HG03025 (cell line): ENCODE data around the gene DUSP12.

Experiments used
- ATAC-seq: cut with Tn5 transposase; IDR thresholded peaks from one replicate; pipeline ENCODE4 v1.9.1; 2021; ENCODE audit warnings: mild to moderate bottlenecking, moderate library complexity; ENCODE audit not compliant: unreplicated experiment, low FRiP score

DUSP12 gene

DNA sequence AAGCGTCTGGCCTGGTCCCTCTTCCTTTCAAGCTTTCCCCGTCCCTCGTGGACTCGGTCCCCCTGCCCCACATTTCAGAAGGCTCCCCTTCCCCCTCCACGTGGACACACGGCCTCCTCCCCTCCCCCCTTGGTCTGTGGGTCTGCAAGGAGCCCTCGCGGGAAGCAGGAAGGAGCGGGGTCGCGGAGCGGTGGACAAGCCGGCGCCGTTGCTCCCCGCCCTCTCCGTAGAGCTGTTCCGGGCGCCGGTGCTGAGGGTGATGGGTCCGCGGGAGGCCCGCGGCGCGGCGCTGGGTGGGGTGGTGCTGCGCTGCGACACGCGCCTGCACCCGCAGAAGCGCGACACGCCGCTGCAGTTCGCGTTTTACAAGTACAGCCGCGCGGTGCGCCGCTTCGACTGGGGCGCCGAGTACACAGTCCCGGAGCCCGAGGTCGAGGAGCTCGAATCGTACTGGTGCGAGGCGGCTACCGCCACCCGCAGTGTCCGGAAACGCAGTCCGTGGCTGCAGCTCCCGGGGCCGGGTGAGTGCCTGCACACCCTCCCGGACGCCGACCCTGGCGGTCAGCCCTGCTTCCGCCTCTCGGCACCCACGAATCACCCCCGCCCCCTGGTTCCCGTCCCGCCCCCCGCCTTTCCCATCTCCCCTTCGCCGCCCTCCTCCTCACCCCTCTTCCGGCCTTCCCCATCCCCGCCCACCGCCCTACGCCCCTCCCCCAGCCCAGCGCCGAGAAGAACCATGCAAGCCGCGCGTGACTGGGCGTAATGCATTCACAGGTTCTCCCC is 22.9 kb upstream of the DUSP12 start:
- peak; percentile 48 for ATAC-seq

DNA sequence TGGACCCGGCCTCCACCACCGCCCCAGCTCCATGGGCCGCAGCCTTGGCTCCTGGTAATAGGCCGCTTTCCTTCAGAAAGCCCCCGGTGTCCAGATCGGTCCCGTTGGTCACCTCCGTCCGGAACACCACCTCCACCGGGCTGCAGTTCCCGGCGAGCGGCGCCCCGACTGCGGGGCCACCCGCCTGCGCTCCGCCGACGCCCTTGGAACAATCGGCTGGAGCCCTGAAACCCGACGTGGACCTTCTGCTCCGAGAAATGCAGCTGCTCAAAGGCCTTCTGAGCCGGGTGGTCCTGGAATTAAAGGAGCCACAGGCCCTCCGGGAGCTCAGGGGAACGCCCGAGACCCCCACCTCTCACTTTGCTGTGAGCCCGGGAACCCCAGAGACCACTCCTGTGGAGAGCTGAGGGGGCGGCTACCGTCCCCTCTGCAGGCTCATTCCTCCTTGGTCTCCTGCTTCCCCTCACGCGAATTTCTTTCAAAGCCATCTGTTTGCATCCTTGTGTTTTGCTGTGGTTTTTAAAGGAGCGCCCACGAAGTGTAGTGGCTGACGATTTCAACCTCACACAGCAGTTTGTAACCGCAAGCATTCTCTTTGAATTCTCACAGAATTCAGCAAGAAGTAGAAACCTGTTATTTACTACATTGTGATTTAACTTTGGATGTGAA is 22.2 kb upstream of the DUSP12 start:
- ATAC-seq, result peak; percentile 16

DNA sequence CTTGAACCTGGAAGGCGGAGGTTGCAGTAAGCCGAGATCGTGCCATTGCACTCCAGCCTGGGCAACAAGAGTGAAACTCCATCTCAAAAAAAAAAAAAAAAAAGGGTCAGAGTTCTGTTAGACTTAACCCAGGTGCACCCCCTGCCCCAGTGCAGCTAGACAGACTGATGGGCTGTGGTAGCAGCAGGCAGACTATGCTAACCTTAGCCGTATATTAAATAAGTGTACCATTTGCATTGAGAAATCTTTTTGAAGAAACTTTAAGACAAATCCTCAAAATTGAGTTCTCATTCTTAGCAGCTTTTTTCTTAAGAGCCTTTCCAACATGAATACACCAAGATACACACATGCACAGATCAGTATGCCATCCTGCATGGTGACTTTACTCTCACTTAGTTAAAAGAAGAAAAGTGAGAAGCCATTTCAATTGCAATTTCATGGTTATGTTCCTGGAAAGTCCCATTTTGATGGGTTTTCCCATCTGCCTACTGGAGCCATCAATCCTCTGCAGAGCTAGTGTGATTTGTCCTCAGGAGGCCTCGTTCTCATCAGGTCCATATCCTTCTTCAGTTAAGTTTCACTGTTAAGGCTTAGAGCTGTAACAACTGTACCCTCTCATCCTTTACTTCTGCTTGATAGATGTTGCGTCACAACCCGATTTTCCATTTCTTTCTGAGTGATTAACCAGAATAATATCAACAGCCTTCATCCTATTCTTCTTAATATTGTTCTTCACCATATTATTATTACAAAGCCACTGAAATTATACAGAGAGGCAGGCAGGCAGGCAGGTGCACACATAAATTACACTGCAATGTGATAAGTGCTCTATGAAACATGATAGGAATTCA is 21.0 kb upstream of the DUSP12 start:
- ATAC-seq, result no peak

DNA sequence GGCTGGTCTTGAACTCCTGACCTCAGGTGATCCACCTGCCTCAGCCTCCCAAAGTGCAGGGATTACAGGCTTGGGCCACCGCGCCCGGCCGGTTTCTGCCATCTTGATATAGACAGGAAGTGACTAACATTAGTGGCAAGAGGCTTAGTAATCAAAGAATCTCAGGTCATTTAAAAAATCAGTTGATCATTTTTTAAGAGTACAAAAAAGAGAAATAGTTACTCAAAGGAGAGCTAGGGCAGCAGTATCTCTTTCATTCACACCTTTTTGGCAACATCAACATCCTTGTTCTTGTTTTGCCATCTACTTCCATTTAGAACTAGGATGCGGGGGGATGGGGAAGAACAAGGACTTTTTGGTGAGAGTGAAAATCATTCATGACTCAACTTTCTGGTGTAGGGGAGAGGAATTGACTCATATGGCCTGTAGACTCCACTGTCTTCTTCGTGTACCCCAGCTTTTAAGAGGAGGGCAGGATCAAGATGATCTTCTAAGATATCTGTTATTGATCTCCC is 19.5 kb upstream of the DUSP12 start:
- no peak for ATAC-seq

GRCh38 chr1:161731241-161731640 is 18.3 kb upstream of the DUSP12 start:
- no peak for ATAC-seq

DNA sequence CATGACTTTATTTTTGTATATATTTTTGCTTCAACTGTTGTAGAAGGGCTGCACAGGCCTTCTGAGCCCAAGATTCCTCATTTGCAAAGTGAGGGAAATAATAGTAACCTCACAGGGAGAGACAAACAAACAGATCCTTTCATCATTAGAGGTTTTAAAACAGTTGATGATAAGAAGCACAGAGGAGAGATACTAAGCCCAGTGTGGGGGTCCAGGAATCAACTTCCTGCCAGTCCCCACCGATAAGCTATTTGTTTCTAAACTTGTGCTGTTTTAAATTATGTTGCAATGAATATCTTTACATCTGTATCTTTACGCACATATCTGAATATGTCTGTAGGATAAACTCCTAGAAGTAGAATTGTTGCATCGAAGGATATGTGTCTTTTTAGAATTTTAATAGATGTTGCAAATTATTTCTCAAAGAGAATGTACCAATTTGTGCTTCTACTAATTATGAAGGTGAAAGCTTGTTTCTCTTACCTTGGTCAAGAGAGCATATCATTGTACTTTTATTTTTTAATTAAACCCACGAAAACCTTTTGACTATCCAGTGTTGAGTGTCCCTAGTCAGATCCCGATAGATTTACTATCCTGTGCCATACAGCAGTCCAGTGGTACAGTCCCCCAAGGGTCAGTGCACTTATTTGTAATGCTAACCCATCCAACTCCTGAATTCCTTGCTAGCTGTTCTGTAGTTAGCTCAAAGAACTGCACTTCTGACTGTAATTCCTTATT is 17.4 kb upstream of the DUSP12 start:
- ATAC-seq, result no peak

GRCh38 chr1:161733526-161733925 is 16.1 kb upstream of the DUSP12 start:
- ATAC-seq, result no peak

DNA sequence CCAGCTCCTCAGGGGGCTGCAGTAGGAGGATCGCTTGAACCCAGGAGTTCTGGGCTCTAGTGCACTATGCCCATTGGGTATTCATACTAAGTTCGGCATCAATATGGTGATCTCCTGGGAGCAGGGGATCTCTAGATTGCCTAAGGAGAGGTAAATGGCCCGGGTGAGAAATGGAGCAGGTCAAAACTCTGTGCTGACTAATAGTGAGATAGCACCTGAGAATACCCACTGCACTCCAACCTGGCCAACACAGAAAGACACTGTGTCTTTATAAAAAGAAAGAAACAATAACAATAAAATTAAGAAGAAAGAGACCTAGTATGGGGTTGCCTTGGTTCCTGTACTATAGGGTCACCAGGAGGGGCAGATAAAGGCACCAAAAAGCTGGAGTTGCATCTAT is 13.7 kb upstream of the DUSP12 start:
- no peak for ATAC-seq

GRCh38 chr1:161736335-161736969 is 13.1 kb upstream of the DUSP12 start:
- no peak for ATAC-seq

DNA sequence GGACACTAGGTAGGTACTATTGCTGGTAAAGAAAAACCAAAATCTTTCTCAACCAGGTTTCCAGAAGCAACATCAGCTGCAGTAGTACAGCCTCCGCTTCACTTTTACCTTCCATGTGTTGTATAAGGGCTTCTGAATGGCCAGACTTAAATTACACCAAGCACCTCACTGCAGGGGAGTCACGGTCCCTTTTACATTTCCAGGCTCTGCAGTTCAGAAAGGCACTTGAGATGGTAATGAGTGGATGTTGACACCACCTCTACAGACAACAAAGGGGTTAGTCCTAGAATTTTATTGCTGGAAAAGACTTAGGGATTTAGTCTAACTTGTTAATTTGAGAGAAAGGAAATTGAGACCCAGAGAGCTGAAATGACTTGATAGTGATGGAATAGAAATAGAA is 12.0 kb upstream of the DUSP12 start:
- no peak for ATAC-seq

GRCh38 chr1:161738627-161739287 is 10.8 kb upstream of the DUSP12 start:
- no peak for ATAC-seq

DNA sequence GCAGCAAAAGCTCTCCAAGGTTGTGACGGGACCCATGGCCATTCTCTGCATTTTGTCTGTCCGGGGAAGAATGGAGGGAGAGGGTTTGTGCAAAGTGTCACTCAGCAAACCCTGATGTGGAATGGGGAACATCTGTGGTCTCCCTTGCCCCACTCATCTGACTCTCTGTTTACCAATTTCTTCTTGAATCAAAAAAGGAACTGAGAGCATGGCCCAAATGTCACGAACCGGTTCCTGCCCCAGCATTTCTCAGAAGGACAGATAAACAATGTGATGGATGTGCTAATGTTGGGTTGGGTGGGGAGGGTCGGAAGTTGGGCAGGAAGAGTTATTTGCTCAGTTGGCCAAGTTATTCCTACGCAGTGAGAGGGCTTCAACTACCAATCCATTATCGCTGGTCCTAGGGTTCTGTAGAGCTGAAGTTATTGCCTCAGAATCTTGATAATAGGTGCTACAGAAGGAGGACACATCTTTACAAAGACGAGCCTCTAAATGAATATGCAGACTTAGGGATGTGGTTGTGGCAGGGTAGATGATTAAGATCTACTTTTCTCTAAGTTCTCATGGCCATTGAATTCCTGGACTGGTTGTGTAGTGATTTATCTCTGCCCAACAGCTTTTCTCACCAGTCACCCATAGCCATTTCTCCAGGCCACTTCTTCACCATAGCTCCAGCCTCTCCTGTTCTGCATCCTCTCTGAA is 9.6 kb upstream of the DUSP12 start:
- ATAC-seq, result no peak

GRCh38 chr1:161740921-161741320 is 8.7 kb upstream of the DUSP12 start:
- ATAC-seq, result no peak

DNA sequence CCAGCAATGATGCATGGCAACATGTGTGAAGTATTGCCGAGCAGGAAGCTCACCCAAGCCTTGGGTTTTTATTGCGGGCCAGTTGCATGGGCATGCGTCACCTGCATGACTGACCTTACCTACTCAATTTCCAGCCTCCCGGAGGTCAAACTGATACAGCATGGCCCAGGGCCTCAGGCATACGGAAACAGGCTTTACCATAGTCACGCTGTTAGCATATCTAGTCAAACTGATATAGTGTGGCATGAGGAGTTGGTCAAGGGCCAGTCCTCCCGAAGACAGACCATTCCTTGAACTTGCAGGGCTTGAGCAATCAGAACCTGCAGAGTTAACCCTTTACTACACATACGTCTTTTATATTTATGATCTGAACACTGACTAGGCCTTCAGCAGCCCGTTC is 6.4 kb upstream of the DUSP12 start:
- no peak for ATAC-seq

DNA sequence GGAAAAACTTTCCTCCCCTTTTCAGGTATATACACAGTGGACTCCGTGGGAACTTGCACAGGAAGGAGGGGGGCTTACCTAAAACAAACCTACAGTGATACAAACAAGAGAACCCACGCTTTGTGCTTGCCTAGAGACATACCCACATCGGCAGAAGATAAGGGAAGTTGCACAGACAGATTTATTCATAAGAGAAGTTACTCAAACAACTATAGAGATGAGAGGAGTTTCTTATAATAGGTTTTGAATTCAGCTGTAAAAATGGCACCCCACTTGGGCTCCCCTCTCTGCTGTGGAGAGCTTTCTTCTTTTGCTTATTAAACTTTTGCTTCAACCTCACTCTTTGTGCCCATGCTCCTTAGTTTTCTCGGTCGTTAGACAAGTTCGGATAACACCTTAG is 1.8 kb upstream of the DUSP12 start:
- no peak for ATAC-seq

- no peak for ATAC-seq
These were observed 14.0 kb downstream of the DUSP12 start for GRCh38 chr1:161763522-161764098.

DNA sequence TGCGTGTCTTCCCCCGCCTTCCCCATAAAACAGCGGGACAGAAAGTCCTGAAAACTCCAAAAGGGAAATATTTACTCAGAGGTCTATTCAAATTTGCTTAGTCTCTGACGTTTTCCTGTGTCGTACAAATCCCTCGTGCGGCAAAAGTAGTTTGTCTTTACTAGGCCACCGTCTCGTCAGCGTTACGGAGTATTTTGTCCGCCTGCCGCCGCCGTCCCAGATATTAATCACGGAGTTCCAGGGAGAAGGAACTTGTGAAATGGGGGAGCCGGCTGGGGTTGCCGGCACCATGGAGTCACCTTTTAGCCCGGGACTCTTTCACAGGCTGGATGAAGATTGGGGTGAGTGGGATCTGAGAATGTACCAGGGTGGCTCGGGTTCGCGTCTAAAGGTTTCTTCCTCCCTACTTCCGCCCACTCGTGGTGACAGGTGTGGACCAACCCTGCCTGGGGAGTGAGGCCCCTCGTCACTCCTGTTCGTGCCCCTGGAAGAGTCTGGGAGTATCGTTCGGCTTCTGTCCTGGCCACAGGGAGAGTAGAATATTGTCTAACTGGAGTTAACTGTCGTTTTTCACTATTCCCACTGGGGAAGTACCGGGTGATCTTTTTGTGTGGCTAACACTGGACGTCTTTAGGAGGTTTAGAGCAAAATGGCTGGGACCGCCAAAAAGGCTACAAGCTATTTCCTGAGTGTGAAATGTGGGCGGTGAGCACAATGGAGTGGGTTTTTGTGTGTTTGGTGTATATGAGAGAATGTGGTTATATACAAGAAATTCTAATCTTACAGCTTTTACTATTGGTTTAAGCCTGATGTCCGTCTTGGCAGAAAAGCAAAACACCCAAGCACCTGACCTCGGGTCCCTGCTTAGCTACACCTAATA is 16.8 kb downstream of the DUSP12 start, which contains the start of gene ATF6:
Gene ATF6 (plus strand): TSS at position 219 of the 880 bp plus-strand sequence. CDS start 41 bp downstream, at position 260.
- ATAC-seq, result peak; percentile 57
